Neural crest cell (in vitro differentiated cells): ENCODE results near the gene KRT9. TPM values are rescaled to one million over a fixed set of nuclear protein-coding genes. Genes with fewer than 3 reads are reported as not detected.
"Not testable (repeated sequence)": the region's sequence is repeated elsewhere in the genome, so short reads cannot be mapped to it uniquely, and the experiment has no call there.

Source experiments
- DNase-seq: peaks from one replicate; pipeline ENCODE4 v3.0.0; 2021; ENCODE audit warnings: low read depth, mixed read lengths, low spot score
- H3K27ac Mint-ChIP-seq: one replicate; pipeline ENCODE4 v1.8.0; 2021; ENCODE audit warnings: mild to moderate bottlenecking, mixed read lengths; ENCODE audit not compliant: unreplicated experiment
- H3K27me3 Mint-ChIP-seq: 2 replicates; pipeline ENCODE4 v1.8.0; 2021; ENCODE audit warnings: low read depth, mild to moderate bottlenecking, mixed read lengths
- H3K36me3 Mint-ChIP-seq: 2 replicates; pipeline ENCODE4 v1.8.0; 2021; ENCODE audit warnings: low read depth, mild to moderate bottlenecking, mixed read lengths
- H3K4me1 Mint-ChIP-seq: 2 replicates; pipeline ENCODE4 v1.8.0; 2021; ENCODE audit warnings: mixed read lengths
- H3K4me3 Mint-ChIP-seq: one replicate; pipeline ENCODE4 v1.8.0; 2021; ENCODE audit warnings: mild to moderate bottlenecking, mixed read lengths
- H3K9me3 Mint-ChIP-seq: 2 replicates; pipeline ENCODE4 v1.8.0; 2021; ENCODE audit warnings: mixed read lengths
- total RNA-seq: library from RNA; stranded (reverse); gene quantifications from 2 replicates; pipeline ENCODE4 v1.2.1, GENCODE V29; 2021
- TF ChIP-seq, protein P1 (sequence below): fragments of 200-600 bp; sonication (generic); conservative IDR thresholded peaks from 2 replicates; pipeline ENCODE4 v1.5.0; 2021; ENCODE audit warnings: antibody characterized with exemption, mild to moderate bottlenecking

KRT9 gene
- total RNA-seq, 1 donor from 2014 or later, result not detected

DNA sequence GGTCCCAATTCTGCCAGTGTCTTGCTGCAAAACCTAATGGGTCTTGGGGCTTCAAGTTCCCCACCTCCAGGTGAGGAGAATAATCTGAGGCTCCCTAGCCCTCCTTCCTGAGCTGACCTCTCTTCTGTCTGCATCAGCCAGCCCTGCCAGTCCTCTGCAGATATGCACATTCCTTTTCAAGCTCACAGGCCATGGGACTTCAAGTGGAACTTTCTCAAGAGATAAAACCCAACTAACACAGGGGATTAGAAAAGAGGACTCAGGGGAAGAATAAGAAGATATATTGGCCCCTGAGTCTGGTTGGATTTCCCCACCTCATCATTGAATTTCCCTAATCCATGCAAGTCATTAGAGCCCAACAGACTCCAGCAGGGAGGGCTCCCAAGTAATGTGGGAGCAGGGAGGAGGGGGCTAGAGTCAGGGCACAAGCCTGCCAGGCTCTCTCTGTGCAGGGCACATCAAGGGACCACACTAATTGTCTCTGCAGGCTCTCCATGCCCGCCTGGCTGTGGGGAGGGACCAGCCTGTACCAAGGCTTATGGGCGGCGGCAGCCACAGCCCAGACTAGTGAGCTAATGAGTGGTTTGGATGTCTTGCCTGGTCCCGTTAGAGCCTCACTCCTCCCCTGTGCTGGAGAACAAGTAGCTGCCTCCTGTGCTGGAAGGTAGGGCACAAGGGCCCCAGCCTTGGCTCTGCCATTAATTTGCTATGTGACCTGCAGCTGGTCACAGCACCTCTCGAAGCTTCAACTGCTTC, 13.6 kb upstream of the KRT9 start:
- Mint-ChIP-seq H3K4me3 (no peak overlapping the region), H3K27ac (peak overlapping the region; percentile 71), H3K36me3 (no peaks in the 10 kb centered on the region), H3K4me1 (no peaks in the 10 kb centered on the region), H3K9me3 (peaks cover 2% of the 10 kb centered on the region), H3K27me3 (peaks cover 11% of the 10 kb centered on the region)
- DNase-seq, result no peak
- TF ChIP-seq, protein P1, sequence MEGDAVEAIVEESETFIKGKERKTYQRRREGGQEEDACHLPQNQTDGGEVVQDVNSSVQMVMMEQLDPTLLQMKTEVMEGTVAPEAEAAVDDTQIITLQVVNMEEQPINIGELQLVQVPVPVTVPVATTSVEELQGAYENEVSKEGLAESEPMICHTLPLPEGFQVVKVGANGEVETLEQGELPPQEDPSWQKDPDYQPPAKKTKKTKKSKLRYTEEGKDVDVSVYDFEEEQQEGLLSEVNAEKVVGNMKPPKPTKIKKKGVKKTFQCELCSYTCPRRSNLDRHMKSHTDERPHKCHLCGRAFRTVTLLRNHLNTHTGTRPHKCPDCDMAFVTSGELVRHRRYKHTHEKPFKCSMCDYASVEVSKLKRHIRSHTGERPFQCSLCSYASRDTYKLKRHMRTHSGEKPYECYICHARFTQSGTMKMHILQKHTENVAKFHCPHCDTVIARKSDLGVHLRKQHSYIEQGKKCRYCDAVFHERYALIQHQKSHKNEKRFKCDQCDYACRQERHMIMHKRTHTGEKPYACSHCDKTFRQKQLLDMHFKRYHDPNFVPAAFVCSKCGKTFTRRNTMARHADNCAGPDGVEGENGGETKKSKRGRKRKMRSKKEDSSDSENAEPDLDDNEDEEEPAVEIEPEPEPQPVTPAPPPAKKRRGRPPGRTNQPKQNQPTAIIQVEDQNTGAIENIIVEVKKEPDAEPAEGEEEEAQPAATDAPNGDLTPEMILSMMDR, result no peak

DNA sequence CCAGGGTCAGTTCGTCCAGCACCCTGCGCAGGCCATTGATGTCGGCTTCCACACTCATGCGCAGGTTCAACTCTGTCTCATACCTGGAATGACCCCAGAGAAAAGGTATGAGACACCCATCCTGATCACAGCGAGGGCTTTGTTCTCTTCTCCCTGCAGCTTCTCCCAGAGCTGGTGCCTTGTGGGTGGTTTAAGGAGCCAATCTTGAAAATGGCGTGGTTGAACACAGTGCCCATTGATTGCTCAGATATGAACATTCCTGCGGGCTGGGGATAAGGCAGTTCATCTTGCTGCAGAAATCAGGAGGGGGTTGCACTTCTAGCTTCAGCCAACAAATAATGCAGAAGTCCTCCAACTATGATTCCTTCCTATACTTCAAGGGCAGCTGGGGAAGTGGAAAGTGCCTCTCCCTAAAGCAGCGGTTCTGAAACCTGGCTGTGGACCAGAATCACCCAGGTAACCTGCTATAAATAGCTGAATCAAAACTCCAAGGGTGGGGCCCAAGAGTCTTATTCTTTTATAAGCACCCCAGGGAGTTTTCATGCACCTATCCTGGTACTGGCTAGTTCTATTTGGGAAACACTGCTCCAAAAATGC, 12.6 kb upstream of the KRT9 start:
- H3K9me3 Mint-ChIP-seq, H3K4me3 Mint-ChIP-seq, DNase-seq, H3K27ac Mint-ChIP-seq, H3K36me3 Mint-ChIP-seq, H3K4me1 Mint-ChIP-seq: not testable (repeated sequence)
- H3K27me3 Mint-ChIP-seq, result peaks cover 11% of the 10 kb centered on the region

DNA sequence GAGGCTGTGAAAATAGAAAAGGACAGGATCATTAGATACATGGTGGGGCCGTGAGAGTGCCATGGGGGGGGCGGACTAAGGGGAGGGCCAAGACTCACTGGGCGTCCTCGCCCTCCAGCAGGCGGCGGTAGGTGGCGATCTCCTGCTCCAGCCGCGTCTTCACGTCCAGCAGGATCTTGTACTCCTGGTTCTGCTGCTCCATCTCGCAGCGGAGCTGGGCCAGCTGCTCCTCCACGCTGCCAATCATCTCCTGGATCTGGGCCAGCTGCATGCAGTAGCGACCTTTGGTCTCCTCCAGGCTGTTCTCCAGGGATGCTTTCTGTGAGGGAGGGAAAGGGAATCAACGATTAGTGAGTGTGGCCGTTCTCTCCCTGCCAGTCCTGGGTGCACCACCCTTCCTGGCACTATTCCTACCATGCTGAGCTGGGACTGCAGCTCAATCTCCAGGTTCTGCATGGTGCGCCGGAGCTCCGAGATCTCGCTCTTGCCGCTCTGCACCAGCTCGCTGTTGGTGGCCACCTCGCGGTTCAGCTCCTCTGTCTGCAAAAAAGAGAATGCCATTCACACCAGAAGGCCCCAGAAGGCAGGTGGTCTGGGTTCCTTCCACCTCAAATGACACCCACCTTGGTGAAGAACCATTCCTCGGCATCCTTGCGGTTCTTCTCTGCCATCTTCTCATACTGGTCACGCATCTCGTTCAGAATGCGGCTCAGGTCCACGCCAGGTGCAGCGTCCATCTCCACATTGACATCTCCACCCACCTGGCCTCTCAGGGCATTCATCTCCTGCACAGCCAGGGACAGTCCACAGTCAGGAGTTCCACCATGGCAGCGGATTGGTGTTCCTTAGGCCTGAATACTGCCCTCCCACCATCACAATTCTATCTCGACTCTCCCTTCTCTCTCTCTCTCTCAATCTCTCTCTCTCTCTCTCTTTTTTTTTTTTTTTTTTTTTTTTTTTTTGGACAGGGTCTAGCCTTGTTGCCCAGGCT, 11.6 kb upstream of the KRT9 start:
- H3K27ac Mint-ChIP-seq, result no peak overlapping the region
- no peaks in the 10 kb centered on the region for H3K4me1 Mint-ChIP-seq

GRCh38 chr17:41582061-41582968, 10.5 kb upstream of the KRT9 start:
- H3K4me3 Mint-ChIP-seq, H3K36me3 Mint-ChIP-seq, H3K4me1 Mint-ChIP-seq, DNase-seq, H3K27ac Mint-ChIP-seq, H3K9me3 Mint-ChIP-seq: not testable (repeated sequence)
- H3K27me3 Mint-ChIP-seq, result peaks cover 18% of the 10 kb centered on the region

More for the DNA sequence above, 11.6 kb upstream of the KRT9 start:
- no peaks in the 10 kb centered on the region for H3K36me3 Mint-ChIP-seq
- peaks cover 2% of the 10 kb centered on the region for H3K9me3 Mint-ChIP-seq
- H3K27me3 Mint-ChIP-seq, result peaks cover 14% of the 10 kb centered on the region
- H3K4me3 Mint-ChIP-seq, result no peak overlapping the region
- DNase-seq, result no peak
- TF ChIP-seq, protein P1, result no peak

GRCh38 chr17:41581366-41582060, 9.7 kb upstream of the KRT9 start:
- TF ChIP-seq, protein P1, result no peak
- peaks cover 2% of the 10 kb centered on the region for H3K9me3 Mint-ChIP-seq
- no peak for DNase-seq
- H3K36me3 Mint-ChIP-seq, result no peaks in the 10 kb centered on the region
- H3K27me3 Mint-ChIP-seq, result peaks cover 23% of the 10 kb centered on the region
- no peaks in the 10 kb centered on the region for H3K4me1 Mint-ChIP-seq
- no peak overlapping the region for H3K4me3 Mint-ChIP-seq
- H3K27ac Mint-ChIP-seq, result no peak overlapping the region
